Measurements from ENCODE around the gene PCDHGA9. TPM values are rescaled to one million over a fixed set of nuclear protein-coding genes. Genes with fewer than 3 reads are reported as not detected.
"Not testable (repeated sequence)": the region's sequence is repeated elsewhere in the genome, so short reads cannot be mapped to it uniquely, and the experiment has no call there.

Gene PCDHGA9
- polyA plus RNA-seq (ENCODE audit: insufficient read length in 4 of 4): 1 to 10 TPM; 5.5 to 6.5 (median 6.0) TPM

- DNase-seq (ENCODE audit: low read depth in 4 of 4, low spot score in 3 of 4): no peak
These were observed at the start of gene PCDHGA9 for GRCh38 chr5:141402553-141403243. PCDHGA9 (plus strand) TSS chr5:141402778; CDS start chr5:141402953, 175 bp downstream.

DNA sequence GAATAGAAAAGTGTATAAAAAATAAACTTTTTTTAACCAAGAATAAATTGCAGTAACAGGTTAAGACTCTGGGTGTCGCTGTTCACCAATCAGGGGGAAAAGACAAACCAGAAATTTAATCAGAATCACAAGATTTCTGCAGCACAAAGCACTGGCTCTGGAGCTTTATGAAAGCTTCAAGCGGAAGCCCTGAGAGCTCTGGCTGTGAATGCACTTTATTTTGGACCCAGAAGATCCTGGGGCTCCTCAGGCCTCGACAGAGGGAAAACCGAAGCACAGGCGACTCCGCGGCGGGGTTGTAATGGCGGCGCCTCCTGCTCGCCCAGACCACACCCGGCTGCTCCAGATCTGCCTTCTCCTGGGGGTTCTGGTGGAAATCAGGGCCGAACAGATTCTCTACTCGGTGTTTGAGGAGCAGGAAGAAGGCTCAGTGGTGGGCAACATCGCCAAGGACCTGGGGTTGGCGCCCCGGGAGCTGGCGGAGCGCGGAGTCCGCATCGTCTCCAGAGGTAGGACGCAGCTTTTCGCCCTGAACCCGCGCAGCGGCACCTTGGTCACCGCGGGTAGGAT is 47.6 kb upstream of the PCDHGA9 start, which contains the start of gene PCDHGA4:
Gene PCDHGA4 (plus strand): TSS at position 122 of the 570 bp plus-strand sequence. CDS start 87 bp downstream, at position 209.
- no peak for DNase-seq (ENCODE audit: low read depth in 4 of 4, low spot score in 3 of 4)

- no peak for DNase-seq (ENCODE audit: low read depth in 4 of 4, low spot score in 3 of 4)
These were observed 46.9 kb upstream of the PCDHGA9 start for GRCh38 chr5:141355641-141356040.

- DNase-seq (ENCODE audit: low read depth in 4 of 4, low spot score in 3 of 4): no peak
These were observed 46.4 kb upstream of the PCDHGA9 start for GRCh38 chr5:141356133-141356532.

GRCh38 chr5:141356950-141357349 is 45.6 kb upstream of the PCDHGA9 start:
- DNase-seq (ENCODE audit: low read depth in 4 of 4, low spot score in 3 of 4): no peak

GRCh38 chr5:141359790-141360426 is 42.7 kb upstream of the PCDHGA9 start, which contains the start of gene PCDHGB2:
PCDHGB2 (plus strand) TSS chr5:141359994; CDS start chr5:141360136, 142 bp downstream.
- DNase-seq (ENCODE audit: low read depth in 4 of 4, low spot score in 3 of 4): no peak

DNA sequence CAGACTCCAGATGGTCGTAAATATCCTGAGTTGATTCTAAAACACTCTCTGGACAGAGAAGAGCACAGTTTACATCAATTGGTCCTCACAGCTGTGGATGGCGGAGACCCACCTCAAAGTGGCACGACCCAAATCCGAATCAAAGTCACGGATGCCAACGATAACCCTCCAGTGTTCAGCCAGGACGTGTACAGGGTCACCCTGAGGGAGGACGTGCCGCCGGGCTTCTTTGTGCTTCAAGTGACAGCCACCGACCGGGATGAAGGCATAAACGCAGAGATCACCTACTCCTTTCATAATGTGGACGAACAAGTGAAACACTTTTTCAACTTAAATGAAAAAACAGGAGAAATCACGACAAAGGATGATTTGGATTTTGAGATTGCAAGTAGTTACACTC is 41.9 kb upstream of the PCDHGA9 start:
- no peak for DNase-seq (ENCODE audit: low read depth in 4 of 4, low spot score in 3 of 4)

GRCh38 chr5:141362719-141363118 is 39.9 kb upstream of the PCDHGA9 start:
- no peak for DNase-seq (ENCODE audit: low read depth in 4 of 4, low spot score in 3 of 4)

DNA sequence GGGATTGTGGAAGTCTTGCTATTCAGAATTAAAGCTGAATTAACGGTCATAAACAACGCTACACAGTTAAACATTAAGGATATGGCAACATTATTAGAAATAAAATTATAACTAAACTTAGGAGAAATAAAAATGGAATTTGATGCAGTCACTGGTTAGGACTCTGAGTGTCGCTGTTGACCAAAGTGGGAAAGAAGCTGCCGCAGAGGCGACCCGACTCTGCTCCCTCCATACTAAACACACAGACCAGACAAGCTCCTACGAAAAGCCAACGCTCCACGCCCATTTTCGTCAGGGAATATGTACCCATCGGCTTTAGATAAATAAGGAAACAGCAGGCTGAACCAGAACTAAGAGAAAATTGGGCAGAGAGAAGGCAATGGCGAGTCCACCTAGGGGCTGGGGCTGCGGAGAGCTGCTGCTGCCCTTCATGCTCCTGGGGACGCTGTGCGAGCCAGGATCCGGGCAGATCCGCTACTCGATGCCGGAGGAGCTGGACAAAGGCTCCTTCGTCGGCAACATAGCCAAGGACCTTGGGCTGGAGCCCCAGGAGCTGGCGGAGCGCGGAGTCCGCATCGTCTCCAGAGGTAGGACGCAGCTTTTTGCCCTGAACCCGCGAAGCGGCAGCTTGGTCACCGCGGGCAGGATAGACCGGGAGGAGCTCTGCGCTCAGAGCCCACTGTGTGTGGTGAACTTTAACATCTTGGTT is 38.5 kb upstream of the PCDHGA9 start, which contains the start of gene PCDHGA5:
Gene PCDHGA5 (plus strand): TSS at position 211 of the 709 bp plus-strand sequence. CDS start 169 bp downstream, at position 380.
- DNase-seq (ENCODE audit: low read depth in 4 of 4, low spot score in 3 of 4): no peak

DNA sequence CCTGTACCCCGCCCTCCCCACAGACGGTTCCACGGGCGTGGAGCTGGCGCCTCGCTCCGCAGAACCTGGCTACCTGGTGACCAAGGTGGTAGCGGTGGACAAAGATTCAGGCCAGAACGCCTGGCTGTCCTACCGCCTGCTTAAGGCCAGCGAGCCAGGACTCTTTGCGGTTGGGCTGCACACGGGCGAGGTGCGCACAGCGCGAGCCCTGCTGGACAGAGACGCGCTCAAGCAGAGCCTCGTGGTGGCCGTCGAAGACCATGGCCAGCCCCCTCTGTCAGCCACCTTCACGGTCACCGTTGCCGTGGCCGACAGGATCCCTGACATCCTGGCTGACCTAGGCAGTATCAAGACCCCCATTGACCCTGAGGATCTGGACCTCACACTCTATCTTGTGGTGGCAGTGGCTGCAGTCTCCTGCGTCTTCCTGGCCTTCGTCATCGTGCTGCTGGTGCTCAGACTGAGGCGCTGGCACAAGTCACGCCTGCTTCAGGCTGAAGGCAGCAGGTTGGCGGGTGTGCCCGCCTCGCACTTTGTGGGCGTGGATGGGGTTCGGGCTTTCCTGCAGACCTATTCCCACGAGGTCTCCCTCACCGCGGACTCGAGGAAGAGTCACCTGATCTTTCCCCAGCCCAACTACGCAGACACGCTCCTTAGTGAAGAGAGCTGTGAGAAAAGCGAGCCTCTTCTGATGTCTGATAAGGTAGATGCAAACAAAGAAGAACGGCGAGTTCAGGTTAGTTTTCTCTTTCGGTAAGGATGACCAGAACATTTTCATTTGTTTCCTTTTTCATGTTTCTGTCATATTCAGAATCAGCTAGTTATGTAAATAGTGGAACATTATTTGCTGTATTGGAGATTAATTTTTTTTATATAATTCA is 36.3 kb upstream of the PCDHGA9 start:
- DNase-seq (ENCODE audit: low read depth in 4 of 4, low spot score in 3 of 4): no peak

GRCh38 chr5:141369994-141370848 is 32.4 kb upstream of the PCDHGA9 start, which contains the start of gene PCDHGB3:
PCDHGB3 (plus strand) TSS chr5:141370242; CDS start chr5:141370395, 153 bp downstream.
- DNase-seq (ENCODE audit: low read depth in 4 of 4, low spot score in 3 of 4): no peak

- no peak for DNase-seq (ENCODE audit: low read depth in 4 of 4, low spot score in 3 of 4)
These were observed 30.8 kb upstream of the PCDHGA9 start for GRCh38 chr5:141371572-141372475.

DNA sequence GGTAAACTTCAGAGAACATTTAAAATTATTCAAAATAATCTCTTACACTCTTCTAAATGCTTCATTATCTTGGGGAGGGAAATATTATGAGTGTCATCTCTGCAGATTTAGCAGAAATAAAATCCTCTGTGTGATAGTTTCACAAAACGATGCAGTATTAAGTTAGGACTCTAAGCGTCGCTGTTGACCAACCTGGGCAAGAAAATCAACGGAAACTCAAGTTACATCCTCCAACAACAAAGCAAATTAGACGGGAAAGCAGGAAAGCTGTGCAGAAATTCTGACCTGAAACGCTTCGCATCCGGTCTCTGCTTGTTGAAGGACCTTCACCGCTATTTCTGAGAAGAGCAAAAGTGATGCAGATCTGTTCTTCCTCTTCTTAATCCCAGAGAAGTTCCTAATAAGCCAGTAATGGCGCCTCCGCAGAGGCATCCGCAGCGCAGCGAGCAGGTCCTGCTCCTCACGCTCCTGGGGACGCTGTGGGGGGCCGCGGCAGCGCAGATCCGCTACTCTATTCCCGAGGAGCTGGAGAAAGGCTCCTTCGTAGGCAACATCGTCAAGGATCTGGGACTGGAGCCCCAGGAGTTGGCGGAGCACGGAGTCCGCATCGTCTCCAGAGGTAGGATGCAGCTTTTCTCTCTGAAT is 28.8 kb upstream of the PCDHGA9 start, which contains the start of gene PCDHGA6:
Gene PCDHGA6 (plus strand): TSS at position 219 of the 645 bp plus-strand sequence. CDS start 193 bp downstream, at position 412.
- DNase-seq (ENCODE audit: low read depth in 4 of 4, low spot score in 3 of 4): no peak

GRCh38 chr5:141374627-141375026 is 28.0 kb upstream of the PCDHGA9 start:
- DNase-seq (ENCODE audit: low read depth in 4 of 4, low spot score in 3 of 4): no peak

- not testable (repeated sequence) for DNase-seq (ENCODE audit: low read depth in 4 of 4, low spot score in 3 of 4)
These were observed 27.0 kb upstream of the PCDHGA9 start for GRCh38 chr5:141375444-141376155.
